ENCODE data around the gene NT5DC2. TPM values are rescaled to one million over a fixed set of nuclear protein-coding genes. Genes with fewer than 3 reads are reported as not detected.

The NT5DC2 gene
- total RNA-seq, 2 experiments from 2014 or later: 53.8 to 61.7 TPM

GRCh38 chr3:52568069-52568468 is 34.4 kb upstream of the NT5DC2 start:
- no peak overlapping the region for H3K4me3 Mint-ChIP-seq
- no peaks in the 10 kb centered on the region for H3K27me3 Mint-ChIP-seq
- ATAC-seq (no peak), DNase-seq (no peak)
- no peak for TF ChIP-seq CTCF (IDR thresholded peaks at IDR 0.05)
- intact Hi-C loops (cut with micrococcal nuclease): no loop called here
- no peak overlapping the region for H3K27ac Mint-ChIP-seq
- H3K4me1 Mint-ChIP-seq (ENCODE audit: low read depth): no peaks in the 10 kb centered on the region
- H3K36me3 Mint-ChIP-seq (ENCODE audit: low read depth): peaks cover 14% of the 10 kb centered on the region
- POLR2A ChIA-PET: no interaction called here
- CTCF ChIA-PET: interaction anchor here (0.7 kb wide), 1 partner anchor 337 kb away, joined by 3 read pairs; no protein-coding TSS in a partner anchor
- H3K9me3 Mint-ChIP-seq: no peaks in the 10 kb centered on the region

- Mint-ChIP-seq H3K4me3 (no peak overlapping the region), H3K27me3 (no peaks in the 10 kb centered on the region), H3K4me1 (ENCODE audit: low read depth) (no peaks in the 10 kb centered on the region), H3K36me3 (ENCODE audit: low read depth) (peaks cover 36% of the 10 kb centered on the region), H3K9me3 (no peaks in the 10 kb centered on the region), H3K27ac (no peak overlapping the region)
- DNase-seq (no peak), ATAC-seq (no peak)
- no peak for TF ChIP-seq CTCF (IDR thresholded peaks at IDR 0.05)
- intact Hi-C loops (cut with micrococcal nuclease): no loop called here
- CTCF ChIA-PET: no interaction called here
- POLR2A ChIA-PET: no interaction called here
Measured at GRCh38 chr3:52563984-52564383, 30.3 kb upstream of the NT5DC2 start.

GRCh38 chr3:52561028-52561747 is 27.5 kb upstream of the NT5DC2 start:
- intact Hi-C loops (cut with micrococcal nuclease): no loop called here
- Mint-ChIP-seq H3K27ac (no peak overlapping the region), H3K4me1 (ENCODE audit: low read depth) (peaks cover under 1% of the 10 kb centered on the region), H3K4me3 (no peak overlapping the region), H3K9me3 (no peaks in the 10 kb centered on the region), H3K27me3 (no peaks in the 10 kb centered on the region), H3K36me3 (ENCODE audit: low read depth) (peaks cover 35% of the 10 kb centered on the region)
- ATAC-seq: no peak
- no peak for TF ChIP-seq CTCF (IDR thresholded peaks at IDR 0.05)
- CTCF ChIA-PET: interaction anchor here (1.1 kb wide), 1 partner anchor 10 kb away, joined by 4 read pairs; no protein-coding TSS in a partner anchor
- POLR2A ChIA-PET: interaction anchor here (2.5 kb wide), 1 partner anchor 24 kb away, joined by 7 read pairs; no protein-coding TSS in a partner anchor
- no peak for DNase-seq

DNA sequence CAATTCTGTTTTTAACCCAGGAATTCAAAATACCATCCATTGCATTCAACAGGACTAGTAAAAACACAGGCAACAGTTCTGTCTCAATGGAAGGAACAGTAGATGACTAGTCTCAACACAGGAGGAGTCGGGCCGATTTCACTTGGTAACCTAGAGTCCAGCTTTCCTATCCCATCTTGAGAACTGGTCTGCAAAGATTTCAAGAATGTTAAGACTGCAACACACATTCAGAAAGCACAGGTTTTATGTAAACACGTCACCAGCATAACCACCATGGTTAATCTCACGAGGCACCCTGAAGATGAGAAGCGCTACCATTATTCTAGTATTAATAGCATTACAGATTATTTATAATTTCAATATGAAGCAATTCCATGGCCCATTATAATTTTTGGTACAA is 24.8 kb upstream of the NT5DC2 start:
- POLR2A ChIA-PET: interaction anchor here (0.7 kb wide), 1 partner anchor 10 kb away, joined by 5 read pairs; no protein-coding TSS in a partner anchor
- H3K4me1 Mint-ChIP-seq (ENCODE audit: low read depth): peaks cover 7% of the 10 kb centered on the region
- intact Hi-C loops (cut with micrococcal nuclease): no loop called here
- TF ChIP-seq CTCF (IDR thresholded peaks at IDR 0.05): no peak
- CTCF ChIA-PET: no interaction called here
- H3K27me3 Mint-ChIP-seq: no peaks in the 10 kb centered on the region
- H3K9me3 Mint-ChIP-seq: no peaks in the 10 kb centered on the region
- DNase-seq (no peak), ATAC-seq (no peak)
- no peak overlapping the region for H3K27ac Mint-ChIP-seq
- H3K4me3 Mint-ChIP-seq: no peak overlapping the region
- peaks cover 39% of the 10 kb centered on the region for H3K36me3 Mint-ChIP-seq (ENCODE audit: low read depth)

Measured in activated CD8-positive, alpha-beta T cell treated with anti-CD3 and anti-CD28 coated beads for 36 hours (primary cell).